Effector memory CD4-positive, alpha-beta T cell (primary cell): ENCODE results near the gene COL1A1.

Source experiments
- DNase-seq, 3 donors: peaks; one replicate each; pipeline ENCODE4 v3.0.0-alpha.2; 2020
- H3K27ac ChIP-seq: 2 replicates; pipeline ENCODE4 v1.7.0; 2013; ENCODE audit warnings: mild to moderate bottlenecking, low read length, moderate library complexity; ENCODE audit not compliant: insufficient read depth, poor library complexity, severe bottlenecking
- H3K27me3 ChIP-seq: replicated peaks from 2 replicates; pipeline ENCODE4 v1.7.0; 2013; ENCODE audit warnings: mild to moderate bottlenecking, low read length; ENCODE audit not compliant: insufficient read depth, control insufficient read depth, poor library complexity, severe bottlenecking
- H3K36me3 ChIP-seq: 2 replicates; pipeline ENCODE4 v1.7.0; 2013; ENCODE audit warnings: mild to moderate bottlenecking, low read length, moderate library complexity; ENCODE audit not compliant: control insufficient read depth, insufficient read depth
- H3K4me1 ChIP-seq: 2 replicates; pipeline ENCODE4 v1.7.0; 2013; ENCODE audit warnings: low read length, mild to moderate bottlenecking; ENCODE audit not compliant: control insufficient read depth, insufficient read depth, poor library complexity, severe bottlenecking
- H3K4me3 ChIP-seq: 2 replicates; pipeline ENCODE4 v1.7.0; 2013; ENCODE audit warnings: low read length, low read depth, mild to moderate bottlenecking; ENCODE audit not compliant: insufficient read depth, poor library complexity, severe bottlenecking
- H3K9me3 ChIP-seq: 2 replicates; pipeline ENCODE4 v1.7.0; 2013; ENCODE audit warnings: mild to moderate bottlenecking, low read length, moderate library complexity; ENCODE audit not compliant: control insufficient read depth

Gene COL1A1

DNA sequence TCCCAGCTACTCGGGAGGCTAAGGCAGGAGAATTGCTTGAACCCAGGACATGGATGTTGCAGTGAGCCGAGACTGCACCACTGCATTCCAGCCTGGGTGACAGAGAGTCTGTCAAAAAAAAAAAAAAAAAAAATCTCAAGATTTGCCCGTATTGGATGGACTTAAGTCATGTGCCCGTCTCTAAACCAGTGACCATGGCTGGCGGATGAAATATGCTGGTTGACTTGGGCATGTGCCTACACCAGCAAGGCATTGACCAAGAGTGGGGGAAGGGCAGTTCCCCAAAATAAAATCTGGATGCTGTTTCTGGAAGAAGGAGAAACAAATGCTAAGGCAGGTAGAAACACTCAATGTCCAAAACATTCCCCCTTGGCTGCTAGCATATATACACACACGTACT lies 21.5 kb upstream of the COL1A1 start:
- Histone ChIP-seq H3K27me3 (no peaks in the 10 kb centered on the region), H3K4me1 (no peaks in the 10 kb centered on the region), H3K4me3 (no peak overlapping the region), H3K36me3 (no peaks in the 10 kb centered on the region), H3K27ac (no peak overlapping the region), H3K9me3 (no peaks in the 10 kb centered on the region)
- no peak for DNase-seq

DNA sequence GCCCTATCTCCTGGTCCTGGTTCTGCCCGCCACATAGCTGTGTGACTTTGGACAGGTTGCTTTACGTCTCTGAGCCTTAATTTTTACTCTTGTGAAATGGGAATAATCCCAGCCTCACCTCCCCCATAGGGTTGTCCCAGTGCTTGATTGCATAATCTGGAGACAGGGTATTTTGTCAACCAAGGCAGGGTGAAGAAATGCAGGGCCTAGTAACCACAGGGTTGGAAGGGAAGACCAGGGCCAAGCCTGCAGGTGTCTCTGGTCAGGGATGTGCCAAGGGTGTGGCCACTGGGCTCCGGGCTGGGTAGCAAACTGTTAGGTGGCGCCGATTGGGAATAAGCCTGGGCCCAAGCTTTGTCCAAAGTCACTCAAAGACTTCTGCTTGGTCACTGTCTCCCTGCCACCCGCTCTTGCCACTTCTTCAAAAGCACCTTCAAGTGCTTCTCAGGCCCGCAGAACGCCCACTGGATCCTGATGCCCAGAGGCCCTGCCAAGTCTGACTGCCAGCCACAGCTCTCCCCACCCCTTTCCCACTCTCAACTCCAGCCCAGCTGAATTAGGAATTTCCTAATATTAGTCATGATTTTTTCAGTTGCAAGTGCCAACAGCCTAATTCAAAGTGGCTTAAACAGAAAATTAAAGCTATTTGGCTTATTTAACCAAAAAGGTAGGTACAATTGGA lies 20.6 kb upstream of the COL1A1 start:
- H3K4me1 ChIP-seq, result no peaks in the 10 kb centered on the region
- no peaks in the 10 kb centered on the region for H3K36me3 ChIP-seq
- DNase-seq, result no peak
- no peaks in the 10 kb centered on the region for H3K9me3 ChIP-seq
- H3K27ac ChIP-seq, result no peak overlapping the region
- no peaks in the 10 kb centered on the region for H3K27me3 ChIP-seq
- no peak overlapping the region for H3K4me3 ChIP-seq

DNA sequence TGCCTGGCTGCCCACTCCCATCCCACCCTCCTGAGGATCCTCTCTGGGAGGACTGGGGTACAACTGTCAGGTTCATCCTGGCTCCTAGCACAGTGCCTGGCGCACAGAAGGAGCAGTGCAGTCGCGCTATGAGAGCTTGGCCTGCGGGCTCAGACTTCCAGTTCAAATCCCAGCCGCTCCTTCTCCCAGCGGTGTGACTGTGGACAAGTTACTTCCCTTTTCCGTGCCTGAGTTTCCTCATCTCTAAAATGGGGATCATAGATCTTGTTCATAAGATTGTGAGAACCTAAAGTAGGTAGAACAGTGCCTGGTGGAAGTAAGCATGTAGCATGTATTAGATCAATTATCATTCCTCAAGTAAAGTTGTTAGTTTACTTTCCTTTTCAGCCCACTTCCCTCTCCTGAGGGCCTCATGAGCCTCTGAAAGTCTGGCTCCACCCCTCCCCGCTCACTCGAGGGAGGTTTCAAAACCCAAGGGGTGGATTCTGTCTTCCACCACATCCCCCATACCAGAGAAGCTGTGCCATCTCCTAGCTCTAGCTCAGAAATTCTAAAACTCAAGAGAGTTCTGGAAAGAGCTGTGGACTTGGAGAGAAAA lies 19.9 kb upstream of the COL1A1 start:
- Histone ChIP-seq H3K4me1 (no peaks in the 10 kb centered on the region), H3K9me3 (no peaks in the 10 kb centered on the region), H3K27me3 (no peaks in the 10 kb centered on the region), H3K36me3 (no peaks in the 10 kb centered on the region), H3K4me3 (no peak overlapping the region), H3K27ac (no peak overlapping the region)
- DNase-seq, result no peak

DNA sequence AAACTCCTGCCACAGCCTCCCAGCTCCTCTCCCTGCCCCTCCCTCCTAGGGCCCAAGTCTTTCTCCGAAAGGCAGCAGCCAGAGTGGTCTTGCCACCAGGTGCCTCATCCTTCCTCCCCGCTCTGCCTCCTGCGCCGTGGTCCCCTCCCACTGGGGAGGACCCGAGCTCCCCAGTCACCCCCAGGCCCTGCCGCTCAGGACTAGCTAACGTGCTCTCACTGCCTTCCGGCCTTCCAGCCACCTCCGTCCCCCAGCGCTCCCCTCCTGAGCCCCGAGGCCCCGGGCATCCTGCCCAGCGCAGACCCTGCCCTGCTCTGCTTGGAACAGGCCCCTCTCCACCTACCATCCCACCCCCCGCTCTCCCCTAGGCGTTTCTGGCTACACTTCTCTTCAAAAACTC lies 19.4 kb upstream of the COL1A1 start:
- Histone ChIP-seq H3K27ac (no peak overlapping the region), H3K9me3 (no peaks in the 10 kb centered on the region), H3K27me3 (no peaks in the 10 kb centered on the region), H3K4me3 (no peak overlapping the region), H3K4me1 (no peaks in the 10 kb centered on the region), H3K36me3 (no peaks in the 10 kb centered on the region)
- DNase-seq, result no peak

DNA sequence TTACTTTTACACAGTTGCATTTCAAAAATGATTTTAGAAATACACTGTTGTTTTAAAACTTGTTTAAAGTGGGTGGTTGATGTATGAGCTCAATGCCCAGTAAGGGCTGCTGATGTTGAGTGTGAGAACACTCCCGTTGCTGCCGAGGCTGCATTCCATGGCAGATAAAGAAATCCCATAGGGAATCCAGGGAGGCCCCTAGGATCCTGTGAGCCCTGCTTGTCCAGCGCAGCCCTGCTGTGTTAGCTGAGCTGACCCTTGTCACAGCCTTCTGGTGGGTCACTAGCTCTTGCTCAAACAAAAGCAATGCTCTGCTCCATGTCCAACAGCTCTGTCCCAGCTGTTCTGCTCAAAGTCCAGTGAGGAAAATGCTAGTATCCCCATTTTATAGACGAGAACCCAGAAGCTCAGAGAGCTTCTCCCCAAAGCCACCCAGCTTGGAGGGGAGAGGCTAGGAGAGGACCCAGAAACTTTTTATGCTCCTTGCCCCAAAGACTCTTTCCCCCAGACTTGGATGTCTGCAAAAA lies 18.6 kb upstream of the COL1A1 start:
- H3K27me3 ChIP-seq, result no peaks in the 10 kb centered on the region
- no peak overlapping the region for H3K4me3 ChIP-seq
- H3K9me3 ChIP-seq, result no peaks in the 10 kb centered on the region
- no peaks in the 10 kb centered on the region for H3K4me1 ChIP-seq
- no peaks in the 10 kb centered on the region for H3K36me3 ChIP-seq
- no peak for DNase-seq
- no peak overlapping the region for H3K27ac ChIP-seq

DNA sequence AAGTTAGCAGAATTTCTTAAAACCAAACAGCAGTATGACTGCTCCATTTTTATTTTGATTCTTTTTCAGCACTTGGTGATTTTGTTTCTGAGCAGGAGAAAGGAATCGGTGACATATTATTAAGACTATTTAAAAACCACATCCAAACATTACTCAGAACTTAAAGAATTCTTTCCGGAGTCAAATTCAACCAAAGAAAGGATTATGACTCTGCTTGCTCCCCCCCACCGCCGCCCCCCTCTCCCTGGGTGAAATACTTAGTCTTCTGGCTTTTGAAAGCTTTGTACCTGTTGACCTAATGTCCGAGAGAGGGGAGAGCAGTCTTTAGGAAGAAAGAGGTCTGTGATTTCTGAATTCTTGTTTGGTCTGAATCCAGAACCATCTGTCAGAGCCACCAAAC lies 17.9 kb upstream of the COL1A1 start:
- DNase-seq, result no peak
- no peaks in the 10 kb centered on the region for H3K9me3 ChIP-seq
- H3K27me3 ChIP-seq, result no peaks in the 10 kb centered on the region
- no peak overlapping the region for H3K27ac ChIP-seq
- no peak overlapping the region for H3K4me3 ChIP-seq
- no peaks in the 10 kb centered on the region for H3K4me1 ChIP-seq
- H3K36me3 ChIP-seq, result no peaks in the 10 kb centered on the region

DNA sequence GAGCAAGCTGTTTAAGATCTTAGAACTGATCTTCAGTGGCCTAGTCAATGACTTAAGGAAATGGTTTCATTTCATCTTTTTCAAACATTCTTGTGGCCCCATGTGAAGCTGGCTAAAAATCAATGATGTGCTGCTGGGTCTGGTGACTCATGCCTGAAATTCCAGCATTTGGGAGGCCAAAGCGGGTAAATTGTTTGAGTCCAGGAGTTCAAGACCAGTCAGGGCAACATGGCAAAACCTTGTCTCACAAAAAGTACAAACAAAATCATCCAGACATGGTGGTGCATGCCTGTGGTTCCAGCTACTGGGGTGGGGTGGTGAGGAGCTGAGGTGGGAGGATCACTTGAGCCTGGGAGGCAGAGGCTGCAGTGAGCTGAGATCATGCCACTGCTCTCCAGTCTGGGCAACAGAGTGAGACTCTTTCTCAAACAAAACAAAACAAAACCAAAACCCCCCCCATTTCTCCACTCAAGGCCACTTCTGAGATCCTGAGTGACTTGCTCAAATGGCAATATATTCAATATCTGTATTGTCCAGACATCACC lies 17.4 kb upstream of the COL1A1 start:
- H3K4me3 ChIP-seq, result no peak overlapping the region
- H3K36me3 ChIP-seq, result no peaks in the 10 kb centered on the region
- no peaks in the 10 kb centered on the region for H3K27me3 ChIP-seq
- H3K4me1 ChIP-seq, result no peaks in the 10 kb centered on the region
- H3K9me3 ChIP-seq, result no peaks in the 10 kb centered on the region
- no peak overlapping the region for H3K27ac ChIP-seq
- no peak for DNase-seq

DNA sequence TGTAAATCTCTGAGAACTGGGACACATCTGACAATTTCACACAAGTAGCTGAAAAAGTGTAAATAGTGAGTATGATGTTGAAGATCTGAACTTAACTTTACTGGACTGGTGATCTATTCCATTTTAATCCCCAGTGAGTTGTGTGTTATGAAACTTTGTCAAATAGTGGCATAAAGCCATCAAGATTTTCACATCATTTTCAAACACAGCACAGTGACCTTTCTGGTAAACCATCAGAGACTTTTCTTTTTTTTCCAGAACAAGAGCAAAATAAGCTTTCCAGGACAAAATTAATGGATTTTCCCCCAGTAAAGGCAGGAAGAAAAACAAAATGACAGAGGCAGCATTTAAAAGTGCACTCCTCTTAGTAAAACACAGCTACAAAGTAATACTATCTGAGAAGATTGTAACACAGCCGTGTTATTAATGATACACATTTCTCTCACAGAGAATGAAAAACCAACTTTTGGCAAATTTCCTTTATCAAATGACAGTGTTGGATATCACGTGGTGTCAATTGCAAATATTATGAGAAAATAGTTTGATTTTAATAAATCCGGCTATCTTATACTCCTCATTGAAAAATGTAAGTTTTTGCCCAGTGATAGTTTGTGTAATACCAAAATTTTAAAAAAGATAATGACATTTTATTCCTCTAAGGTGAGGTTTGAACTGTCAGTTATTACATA lies 16.8 kb upstream of the COL1A1 start:
- Histone ChIP-seq H3K27ac (no peak overlapping the region), H3K36me3 (no peaks in the 10 kb centered on the region), H3K4me1 (no peaks in the 10 kb centered on the region)

DNA sequence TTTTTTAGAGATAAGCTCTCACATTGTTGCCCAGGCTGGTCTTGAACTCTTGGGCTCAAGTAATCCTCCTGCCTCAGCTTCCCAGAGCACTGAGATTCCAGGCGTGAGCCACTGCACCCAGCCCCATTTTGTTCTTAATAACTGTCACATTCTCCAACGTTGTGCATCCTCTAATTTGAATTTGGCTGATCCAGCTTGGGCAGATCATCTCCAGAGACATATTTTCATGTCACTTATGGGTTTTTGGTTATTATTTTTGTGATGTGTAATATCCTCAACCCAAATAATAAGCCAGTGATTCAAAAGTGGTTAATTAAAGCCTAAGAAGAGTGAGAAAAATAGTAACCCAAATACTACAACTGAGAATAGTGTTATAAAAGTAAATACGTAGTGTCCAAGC lies 16.2 kb upstream of the COL1A1 start:
- DNase-seq, result no peak
- Histone ChIP-seq H3K27ac (no peak overlapping the region), H3K27me3 (no peaks in the 10 kb centered on the region), H3K4me3 (no peak overlapping the region), H3K9me3 (no peaks in the 10 kb centered on the region), H3K36me3 (no peaks in the 10 kb centered on the region), H3K4me1 (no peaks in the 10 kb centered on the region)

More for the DNA sequence above, 16.8 kb upstream of the COL1A1 start:
- no peaks in the 10 kb centered on the region for H3K27me3 ChIP-seq
- no peak overlapping the region for H3K4me3 ChIP-seq
- no peak for DNase-seq
- no peaks in the 10 kb centered on the region for H3K9me3 ChIP-seq
